Gastrocnemius medialis (tissue), 4 donors: ENCODE measurements around the gene TECR.

Source experiments
- POLR2A ChIP-seq, 2 donors: fragments of 450-650 bp; IDR thresholded peaks; one replicate each; pipeline ENCODE4 v1.6.1; 2017; ENCODE audit warnings: antibody characterized with exemption in 2 of 2, mild to moderate bottlenecking in 2 of 2, moderate library complexity in 2 of 2
- TF ChIP-seq, protein P1 (sequence below), 5 experiments: fragments of 450-650 bp in 3 of 5; fragments of 200-600 bp in 2 of 5; sonication (generic) in 2 of 5; IDR thresholded peaks in 4 of 5; conservative IDR thresholded peaks in 1 of 5; 1 replicate in 4 of 5; 2 replicates in 1 of 5; pipeline ENCODE4 v1.5.1; 2016 to 2019; ENCODE audit warnings: antibody characterized with exemption in 5 of 5, mild to moderate bottlenecking in 3 of 5, moderate library complexity in 3 of 5

- TF ChIP-seq, protein P1, sequence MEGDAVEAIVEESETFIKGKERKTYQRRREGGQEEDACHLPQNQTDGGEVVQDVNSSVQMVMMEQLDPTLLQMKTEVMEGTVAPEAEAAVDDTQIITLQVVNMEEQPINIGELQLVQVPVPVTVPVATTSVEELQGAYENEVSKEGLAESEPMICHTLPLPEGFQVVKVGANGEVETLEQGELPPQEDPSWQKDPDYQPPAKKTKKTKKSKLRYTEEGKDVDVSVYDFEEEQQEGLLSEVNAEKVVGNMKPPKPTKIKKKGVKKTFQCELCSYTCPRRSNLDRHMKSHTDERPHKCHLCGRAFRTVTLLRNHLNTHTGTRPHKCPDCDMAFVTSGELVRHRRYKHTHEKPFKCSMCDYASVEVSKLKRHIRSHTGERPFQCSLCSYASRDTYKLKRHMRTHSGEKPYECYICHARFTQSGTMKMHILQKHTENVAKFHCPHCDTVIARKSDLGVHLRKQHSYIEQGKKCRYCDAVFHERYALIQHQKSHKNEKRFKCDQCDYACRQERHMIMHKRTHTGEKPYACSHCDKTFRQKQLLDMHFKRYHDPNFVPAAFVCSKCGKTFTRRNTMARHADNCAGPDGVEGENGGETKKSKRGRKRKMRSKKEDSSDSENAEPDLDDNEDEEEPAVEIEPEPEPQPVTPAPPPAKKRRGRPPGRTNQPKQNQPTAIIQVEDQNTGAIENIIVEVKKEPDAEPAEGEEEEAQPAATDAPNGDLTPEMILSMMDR (IDR thresholded peaks at IDR 0.05 in 4 of 5, conservative IDR thresholded peaks at IDR 0.05 in 1 of 5), result no peak
- TF ChIP-seq POLR2A (IDR thresholded peaks at IDR 0.05), result no peak
Measured at GRCh38 chr19:14520543-14520942, 8.9 kb upstream of the TECR start.
